Measurements from ENCODE around the gene TM2D1.

The TM2D1 gene

DNA sequence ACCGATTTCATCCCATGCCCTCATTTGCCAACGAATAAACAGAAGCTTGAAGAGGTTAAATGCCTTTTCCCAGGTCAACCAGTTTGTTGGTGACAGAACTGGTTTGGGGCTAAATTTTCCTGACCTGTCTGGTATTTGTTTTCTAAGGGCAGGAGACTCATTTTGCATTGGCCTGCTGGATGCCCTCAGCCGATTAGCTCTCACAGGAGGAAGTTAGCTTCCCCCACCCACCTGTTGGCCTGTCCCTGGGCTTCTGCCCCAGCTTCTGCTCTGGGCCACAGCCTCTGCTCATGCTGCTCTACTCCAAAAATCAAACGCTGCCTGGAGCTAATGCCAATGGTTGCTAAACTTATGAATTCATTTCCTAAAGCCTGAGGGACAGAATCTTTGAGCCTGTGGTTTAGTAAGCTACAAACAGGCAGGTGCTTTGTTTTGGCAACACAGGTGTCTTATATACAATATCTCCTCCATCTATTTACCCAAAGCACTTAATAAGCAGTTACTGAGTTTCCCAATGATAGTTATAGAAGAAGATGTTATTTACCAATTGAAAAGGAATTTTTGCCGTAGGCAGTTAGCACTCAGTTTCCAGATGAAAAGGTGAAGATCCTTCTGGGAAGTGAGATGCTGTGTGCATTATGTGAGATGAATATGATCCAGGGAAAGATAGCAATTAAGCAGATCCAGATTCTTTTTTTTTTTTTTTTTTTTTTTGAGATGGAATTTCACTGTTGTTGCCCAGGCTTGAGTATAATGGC is 82.3 kb downstream of the TM2D1 start:
- DNase-seq: no peak

DNA sequence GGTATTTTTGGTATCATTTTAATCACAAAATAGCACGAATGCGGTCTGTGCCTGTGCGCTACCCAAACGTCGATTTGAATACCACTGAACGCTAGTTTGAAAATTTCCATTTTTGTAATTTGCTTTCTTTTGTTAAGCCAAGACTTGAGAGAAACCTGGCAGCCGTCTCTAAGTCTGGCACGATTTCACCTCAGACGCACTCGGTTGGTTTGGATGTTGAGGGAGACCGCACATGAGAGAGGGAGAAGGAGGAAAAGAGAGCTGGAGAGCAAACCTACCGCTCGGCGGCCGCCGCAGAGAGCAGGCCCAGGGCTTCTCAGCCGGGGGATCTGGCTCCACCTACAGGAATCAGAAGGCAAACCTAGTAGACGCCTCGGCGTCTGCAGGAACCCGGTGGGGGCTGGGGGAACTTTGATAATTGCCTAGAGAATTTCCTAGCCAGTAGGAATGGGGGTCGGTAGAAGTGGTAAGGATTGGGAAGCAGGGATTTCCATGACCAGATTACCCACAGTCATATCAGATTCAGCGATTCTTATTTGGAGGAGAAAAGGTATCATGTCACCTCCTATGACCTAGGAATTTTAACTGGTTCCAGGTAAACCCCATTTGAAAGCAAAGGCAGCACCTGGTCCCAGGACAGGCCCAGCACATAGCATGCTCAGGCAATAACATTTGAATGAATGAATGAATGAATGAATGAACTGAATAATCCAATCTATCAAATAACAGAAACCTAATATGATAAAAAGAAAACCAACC is 83.2 kb downstream of the TM2D1 start:
- peak; percentile 17 for DNase-seq

DNA sequence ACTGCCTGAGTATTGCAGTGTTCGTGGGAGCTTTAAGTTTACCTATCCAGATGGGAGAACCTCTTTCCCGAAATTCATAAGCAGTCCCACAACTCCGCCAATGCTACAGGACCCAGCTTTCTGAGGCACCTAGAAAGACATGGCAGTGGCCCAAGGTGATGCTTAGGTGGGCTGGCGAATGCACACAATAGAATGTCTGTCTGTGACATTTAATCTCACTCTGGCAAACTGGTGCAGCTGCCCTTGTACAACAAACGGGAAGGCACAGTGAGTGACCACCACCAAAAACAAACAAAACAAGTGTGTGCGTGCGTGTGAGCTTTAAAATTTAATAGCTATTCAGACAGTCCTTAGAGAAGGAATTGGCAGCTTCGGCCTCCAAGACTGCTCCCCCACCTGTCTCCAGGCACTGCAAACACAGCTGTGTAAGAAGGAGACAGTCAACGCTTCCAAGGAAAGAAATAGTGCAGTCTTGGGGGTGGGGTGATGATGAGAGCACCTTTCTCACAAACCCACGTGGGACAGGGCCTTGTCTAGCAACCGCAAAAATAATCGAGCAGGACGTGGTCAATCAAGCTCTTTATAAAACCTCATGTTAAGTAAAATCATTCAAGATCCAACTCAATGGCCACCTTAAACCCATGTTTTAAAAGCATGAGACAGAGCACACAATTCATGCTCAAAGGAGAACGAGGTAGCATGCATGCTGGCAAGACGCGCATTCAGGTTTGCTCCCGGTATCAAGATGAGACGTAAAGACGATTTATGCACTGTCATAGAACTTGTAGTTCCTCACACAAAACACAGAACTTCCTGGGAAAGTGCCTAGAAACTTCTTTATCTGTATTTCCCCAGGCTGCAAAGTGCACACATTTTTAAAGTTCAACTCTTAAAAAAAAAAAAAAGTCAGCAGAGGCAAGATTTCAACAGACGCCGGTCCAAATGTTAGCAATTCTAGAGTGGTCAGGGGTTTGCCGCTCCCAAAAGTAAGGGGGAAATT is 84.1 kb downstream of the TM2D1 start:
- no peak for DNase-seq

DNA sequence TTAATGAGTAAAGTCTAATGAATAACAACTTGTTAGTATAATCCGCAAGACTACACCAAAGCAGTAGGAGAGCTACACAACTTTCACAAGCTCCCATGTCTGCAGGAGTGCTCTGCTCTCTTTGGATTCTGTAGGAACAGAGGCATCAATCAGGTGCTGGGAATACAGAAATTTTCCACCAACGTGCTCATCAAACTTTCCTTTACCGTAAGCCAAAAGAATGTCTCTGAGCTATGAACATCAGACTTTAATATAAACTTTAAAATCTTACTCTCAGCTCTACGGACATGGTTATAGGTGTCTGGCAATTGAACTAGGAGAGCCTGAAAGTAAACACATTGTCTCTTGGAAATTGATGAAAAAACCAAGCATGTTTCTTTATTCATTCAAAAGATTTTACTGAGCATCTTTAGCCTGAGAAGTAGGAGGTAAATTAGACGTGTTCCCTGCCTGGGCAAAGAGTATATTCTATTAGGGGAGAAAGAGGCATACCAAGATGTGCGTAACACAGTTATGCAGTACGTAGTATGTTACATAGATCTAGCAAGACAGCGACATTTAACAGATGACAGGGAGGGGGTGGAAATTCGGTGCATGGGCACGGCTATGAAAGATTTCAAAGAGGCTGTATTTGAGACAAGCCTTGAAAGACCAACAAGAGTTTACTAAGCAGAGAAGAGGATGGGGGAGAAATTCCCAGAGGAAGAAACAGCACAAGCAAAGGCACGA is 85.2 kb downstream of the TM2D1 start:
- DNase-seq: no peak

DNA sequence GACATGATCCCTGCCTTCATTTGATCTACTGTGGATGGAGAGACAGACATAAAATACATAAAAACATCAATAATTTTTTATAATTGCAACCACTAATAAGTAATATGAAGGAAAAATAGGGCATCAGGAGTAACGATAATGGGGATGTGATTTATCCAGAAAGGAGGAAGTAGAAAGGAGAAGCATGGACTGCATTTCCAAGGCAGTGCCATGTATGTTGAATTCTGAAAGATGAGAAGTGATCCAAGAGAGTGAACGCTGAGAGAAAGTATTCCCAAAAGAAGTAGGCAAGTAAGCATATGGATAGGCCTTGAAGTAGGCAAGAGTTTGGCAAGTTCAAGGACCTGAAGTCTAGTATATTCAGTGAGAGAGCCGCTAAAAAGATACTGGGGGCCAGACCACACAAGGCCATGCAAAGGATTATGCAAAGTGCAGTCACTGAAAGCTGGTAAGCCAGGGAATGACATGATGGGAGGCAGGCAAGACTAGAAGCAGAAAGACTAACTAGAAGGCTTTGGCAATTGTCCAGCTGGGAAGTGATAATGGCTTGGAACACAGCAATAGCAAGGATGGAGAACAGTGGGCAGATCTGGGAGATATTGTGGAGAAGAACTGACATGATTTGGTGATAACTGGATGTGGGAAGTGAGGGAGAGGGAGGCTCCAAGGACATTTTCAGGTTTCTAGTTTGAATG is 85.9 kb downstream of the TM2D1 start:
- DNase-seq: no peak

DNA sequence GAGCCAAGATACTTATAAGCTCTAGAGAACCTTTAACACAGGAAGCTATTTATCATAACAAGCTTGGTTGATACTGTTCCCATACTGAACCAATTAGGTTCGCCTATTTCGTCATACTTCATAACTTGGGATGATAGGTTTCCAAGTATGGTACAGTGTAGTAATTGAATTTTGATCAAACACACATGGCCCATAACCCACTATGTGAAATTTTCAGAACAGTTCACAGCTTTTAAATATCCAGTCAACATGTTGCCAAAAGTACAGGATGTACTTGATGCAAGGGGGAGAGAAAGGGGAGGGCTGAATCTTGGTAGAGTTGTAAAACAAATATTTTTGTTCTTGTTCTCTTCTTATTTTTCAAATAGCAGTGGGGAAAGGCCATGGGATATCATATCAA is 86.6 kb downstream of the TM2D1 start:
- no peak for DNase-seq

DNA sequence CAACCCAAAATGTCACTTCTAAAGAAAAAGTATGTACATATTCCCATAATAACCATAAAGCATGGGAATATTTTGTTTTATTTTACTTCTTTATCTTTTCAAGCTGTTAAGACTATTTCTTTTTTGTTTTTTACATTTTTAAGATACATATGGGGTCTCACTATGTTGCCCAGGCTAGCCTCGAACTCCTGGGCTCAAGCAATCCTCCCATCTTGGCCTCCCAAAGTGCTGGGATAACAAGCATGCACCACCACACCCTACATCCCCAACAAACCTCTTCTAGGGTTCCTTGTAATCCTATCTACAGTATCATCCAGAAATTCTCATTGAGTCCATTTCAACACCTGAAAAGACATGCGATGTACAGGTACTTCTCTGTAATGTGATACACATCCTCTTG is 87.5 kb downstream of the TM2D1 start:
- DNase-seq: no peak

DNA sequence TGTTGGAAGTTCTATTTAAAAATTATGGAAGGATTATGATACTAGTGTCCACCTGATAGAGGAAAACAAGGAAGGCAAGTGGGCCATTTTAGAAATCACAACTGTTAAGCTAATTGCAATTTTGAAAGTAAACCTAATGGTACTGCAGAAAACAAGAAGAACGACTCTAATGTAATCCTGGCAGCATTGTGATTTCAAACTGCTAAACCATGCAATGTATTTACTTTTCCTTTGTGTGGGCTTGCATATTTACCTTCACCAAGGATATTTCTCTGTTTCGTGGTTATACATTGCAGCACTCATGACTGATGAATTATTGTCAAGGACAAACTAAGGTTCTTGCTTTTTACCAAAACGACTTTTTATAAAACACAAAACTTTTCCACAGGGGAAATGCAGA is 88.1 kb downstream of the TM2D1 start:
- no peak for DNase-seq

DNA sequence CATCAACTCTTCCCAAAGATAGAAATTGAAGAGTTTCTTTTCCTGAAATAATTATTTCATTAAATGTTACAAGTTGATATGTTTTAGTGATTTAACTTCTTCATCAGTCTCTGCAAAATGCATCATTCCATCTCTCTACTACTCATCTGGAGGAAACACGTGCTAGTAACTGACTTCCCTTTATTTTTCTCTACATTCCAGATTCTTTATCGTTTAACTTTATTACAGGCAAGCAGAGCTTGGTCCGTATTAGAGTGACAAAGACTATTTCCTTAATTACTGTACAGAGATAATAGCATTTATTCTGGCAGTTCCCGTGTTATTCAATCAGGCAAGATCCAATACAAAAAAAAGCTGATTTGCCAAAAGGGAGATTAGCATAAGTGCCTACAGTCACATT is 88.6 kb downstream of the TM2D1 start:
- no peak for DNase-seq

DNA sequence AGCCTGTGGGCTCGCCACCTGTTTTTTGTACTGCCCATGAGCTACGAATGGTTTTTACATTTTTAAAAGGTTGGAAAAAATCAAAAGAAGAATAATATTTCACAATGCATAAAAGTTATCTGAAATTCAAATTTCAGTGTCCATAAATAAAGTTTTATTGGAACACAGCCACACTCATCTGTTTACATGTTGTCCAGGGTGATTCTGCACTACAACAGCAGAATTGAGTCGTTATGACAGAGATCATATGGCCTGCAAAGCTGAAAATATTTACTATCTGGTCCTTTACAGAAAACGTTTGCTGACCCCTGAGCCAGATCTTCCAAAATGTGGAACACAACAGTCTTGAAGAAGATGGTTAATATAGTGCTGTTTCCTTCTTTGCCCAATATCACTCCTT is 89.4 kb downstream of the TM2D1 start:
- no peak for DNase-seq

DNA sequence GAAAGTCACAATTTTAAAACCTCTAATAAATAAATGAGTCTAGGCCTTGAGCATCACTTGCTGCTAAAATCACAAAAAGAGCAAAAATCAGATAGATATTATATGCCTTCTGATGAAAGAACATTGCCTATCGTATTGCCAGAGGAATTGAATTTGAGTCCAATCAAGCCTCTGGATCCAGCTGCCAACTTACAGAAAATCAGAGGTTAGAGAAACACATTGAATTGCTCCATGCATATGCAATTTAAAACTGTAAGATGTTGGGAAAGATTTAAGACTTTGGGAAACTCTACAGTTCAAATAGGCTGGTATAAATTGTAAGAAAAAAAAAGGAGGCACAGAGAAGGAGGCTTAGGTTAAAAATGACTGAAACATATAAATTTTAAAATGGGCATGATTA is 93.5 kb downstream of the TM2D1 start:
- DNase-seq: no peak
